H1 (cell line): Measurements from ENCODE around the gene NDUFB2. TPM values are rescaled to one million over a fixed set of nuclear protein-coding genes. Genes with fewer than 3 reads are reported as not detected.
A peak's percentile ranks its signal among the peaks of the same experiment; 100 is the strongest.

Experiments used
- CTCF ChIA-PET: fragments of 300-600 bp; sonication (Branson Sonifier 250); formaldehyde crosslinking; loops from one replicate; lab custom pipeline; 2021; ENCODE audit not compliant: partially characterized antibody; lab: Charles Lee
- POLR2A ChIA-PET: fragments of 300-600 bp; sonication (Branson Sonifier 250); formaldehyde crosslinking; loops from one replicate; lab custom pipeline; 2021; ENCODE audit warnings: inconsistent platforms; ENCODE audit not compliant: partially characterized antibody; lab: Charles Lee
- DNase-seq, 2 experiments: peaks; one replicate each; pipeline versions ENCODE4 v3.0.0 to v3.0.0-alpha.2; 2010 to 2022; ENCODE audit warnings: low spot score in 2 of 2, low read depth in 1 of 2, mixed read lengths in 1 of 2
- FAIRE-seq: peaks from 2 replicates; lab custom pipeline; 2011; peaks lifted over from hg19 to GRCh38; lab: Jason Lieb, UNC
- H2AFZ ChIP-seq: 2 replicates; pipeline ENCODE4 v1.8.1; 2012; ENCODE audit warnings: low read length, inconsistent platforms
- H2AK5ac ChIP-seq: 2 replicates; pipeline ENCODE4 v1.6.1; 2013; ENCODE audit warnings: low read depth, low read length
- H2BK120ac ChIP-seq: replicated peaks from 2 replicates; pipeline ENCODE3; 2013; ENCODE audit warnings: low read depth, low read length, inconsistent platforms
- H2BK12ac ChIP-seq: 2 replicates; pipeline ENCODE4 v1.6.1; 2013; ENCODE audit warnings: low read depth, low read length
- H2BK15ac ChIP-seq: 2 replicates; pipeline ENCODE4 v1.6.1; 2013; ENCODE audit warnings: low read length
- H2BK20ac ChIP-seq: 2 replicates; pipeline ENCODE4 v1.6.1; 2013; ENCODE audit warnings: low read length
- H2BK5ac ChIP-seq: 2 replicates; pipeline ENCODE4 v1.6.1; 2013; ENCODE audit warnings: low read depth, low read length
- H3K14ac ChIP-seq: 2 replicates; pipeline ENCODE4 v1.6.1; 2013; ENCODE audit warnings: inconsistent platforms; ENCODE audit not compliant: insufficient read length
- H3K18ac ChIP-seq: 2 replicates; pipeline ENCODE4 v1.6.1; 2013; ENCODE audit warnings: low read length; ENCODE audit errors: extremely low read depth
- H3K23ac ChIP-seq: 2 replicates; pipeline ENCODE4 v1.6.1; 2013; ENCODE audit warnings: inconsistent platforms; ENCODE audit not compliant: insufficient read length
- H3K23me2 ChIP-seq: 2 replicates; pipeline ENCODE4 v1.6.1; 2013; ENCODE audit warnings: low read depth, low read length
- H3K27ac ChIP-seq: 2 replicates; pipeline ENCODE4 v1.6.1; 2011; ENCODE audit warnings: low read depth, low read length, inconsistent platforms
- H3K27me3 ChIP-seq, 4 experiments: replicated peaks in 1 of 4; 1 replicate in 1 of 4; 2 replicates in 3 of 4; pipeline versions ENCODE4 v1.6.1 to v1.8.1; 2011 to 2013; ENCODE audit warnings: low read length in 3 of 4, mild to moderate bottlenecking in 3 of 4, inconsistent platforms in 2 of 4, mixed read lengths in 2 of 4, moderate library complexity in 1 of 4; ENCODE audit not compliant: control insufficient read depth in 3 of 4, insufficient read depth in 3 of 4; ENCODE audit errors: extremely low read depth in 1 of 4
- H3K36me3 ChIP-seq, 4 experiments: 2 replicates each; pipeline versions ENCODE4 v1.6.1 to v1.8.1; 2011 to 2013; ENCODE audit warnings: mild to moderate bottlenecking in 4 of 4, low read length in 3 of 4, moderate library complexity in 2 of 4, control low read depth in 1 of 4, inconsistent platforms in 1 of 4; ENCODE audit not compliant: insufficient read depth in 4 of 4, control insufficient read depth in 2 of 4
- H3K4ac ChIP-seq: replicated peaks from 2 replicates; pipeline ENCODE3; 2013; ENCODE audit warnings: low read length, low read depth, mixed read lengths, inconsistent platforms; ENCODE audit not compliant: insufficient read length
- H3K4me1 ChIP-seq, 4 experiments: replicated peaks in 1 of 4; 1 replicate in 1 of 4; 2 replicates in 3 of 4; pipeline versions ENCODE4 v1.6.1 to v1.8.1; 2011 to 2013; ENCODE audit warnings: low read length in 3 of 4, inconsistent platforms in 2 of 4, mixed read lengths in 1 of 4; ENCODE audit not compliant: insufficient read depth in 4 of 4, control insufficient read depth in 3 of 4
- H3K4me2 ChIP-seq, 2 experiments: 2 replicates each; pipeline versions ENCODE4 v1.6.1 to v1.8.1; 2011 to 2013; ENCODE audit warnings: low read depth in 2 of 2, low read length in 2 of 2, control low read depth in 1 of 2, inconsistent platforms in 1 of 2, mild to moderate bottlenecking in 1 of 2; ENCODE audit not compliant: insufficient read depth in 1 of 2
- H3K4me3 ChIP-seq, 4 experiments: fragments of 200-600, 300-600 bp in 1 of 4; sonication (generic), shearing (Covaris generic), sonication (Bioruptor Twin) in 1 of 4; 2 replicates each; pipeline versions ENCODE4 v1.5.1 to v1.8.1; 2011 to 2016; ENCODE audit warnings: low read length in 4 of 4, low read depth in 3 of 4, control low read depth in 2 of 4, inconsistent platforms in 2 of 4, mild to moderate bottlenecking in 2 of 4, mixed read lengths in 1 of 4, moderate library complexity in 1 of 4; ENCODE audit not compliant: insufficient read depth in 2 of 4; ENCODE audit errors: extremely low read depth in 1 of 4
- H3K56ac ChIP-seq: replicated peaks from 2 replicates; pipeline ENCODE3; 2013; ENCODE audit warnings: low read depth, mild to moderate bottlenecking, mixed read lengths, low read length, inconsistent platforms; ENCODE audit not compliant: insufficient read length
- H3K79me1 ChIP-seq: 2 replicates; pipeline ENCODE4 v1.6.1; 2013; ENCODE audit warnings: low read depth, low read length, control low read depth
- H3K79me2 ChIP-seq, 2 experiments: 2 replicates each; pipeline versions ENCODE4 v1.6.1 to v1.8.1; 2012 to 2013; ENCODE audit warnings: low read length in 2 of 2, mild to moderate bottlenecking in 2 of 2, inconsistent platforms in 1 of 2; ENCODE audit not compliant: insufficient read depth in 2 of 2, control insufficient read depth in 1 of 2
- H3K9ac ChIP-seq, 4 experiments: replicated peaks in 1 of 4; 1 replicate in 1 of 4; 2 replicates in 3 of 4; pipeline versions ENCODE4 v1.6.1 to v1.8.1; 2011 to 2013; ENCODE audit warnings: low read depth in 3 of 4, low read length in 3 of 4, control low read depth in 2 of 4, mild to moderate bottlenecking in 2 of 4, moderate library complexity in 2 of 4, inconsistent platforms in 1 of 4; ENCODE audit errors: extremely low read depth in 1 of 4
- H3K9me3 ChIP-seq, 2 experiments: 2 replicates each; pipeline versions ENCODE4 v1.6.1 to v1.8.1; 2012 to 2013; ENCODE audit warnings: mild to moderate bottlenecking in 2 of 2, moderate library complexity in 2 of 2, control low read depth in 1 of 2, inconsistent platforms in 1 of 2, low read depth in 1 of 2, low read length in 1 of 2, mixed read lengths in 1 of 2; ENCODE audit not compliant: insufficient read depth in 2 of 2
- H4K20me1 ChIP-seq, 2 experiments: replicated peaks in 1 of 2; 2 replicates each; pipeline versions ENCODE3 to v1.8.1; 2011 to 2013; ENCODE audit warnings: inconsistent platforms in 2 of 2, low read length in 2 of 2, mild to moderate bottlenecking in 1 of 2; ENCODE audit not compliant: insufficient read depth in 2 of 2, control insufficient read depth in 1 of 2
- H4K5ac ChIP-seq: 2 replicates; pipeline ENCODE4 v1.6.1; 2013; ENCODE audit warnings: low read length, low read depth, mixed read lengths, inconsistent platforms; ENCODE audit not compliant: insufficient read length
- H4K8ac ChIP-seq: 2 replicates; pipeline ENCODE4 v1.8.0; 2013; ENCODE audit warnings: mild to moderate bottlenecking, moderate library complexity, low read length, inconsistent platforms; ENCODE audit not compliant: insufficient read depth; ENCODE audit errors: extremely low read depth
- H4K91ac ChIP-seq: replicated peaks from 2 replicates; pipeline ENCODE3; 2013; ENCODE audit warnings: low read length, mixed read lengths, inconsistent platforms; ENCODE audit not compliant: insufficient read length
- CEBPB ChIP-seq: IDR thresholded peaks from 2 replicates; pipeline ENCODE4 v1.6.1; 2012; ENCODE audit warnings: low read depth, low read length
- EZH2 ChIP-seq: fragments of 200-600 bp; sonication (generic); IDR thresholded peaks from 2 replicates; pipeline ENCODE4 v1.7.1; 2012; ENCODE audit warnings: low read depth, mild to moderate bottlenecking, moderate library complexity, low read length, inconsistent platforms; ENCODE audit not compliant: severe bottlenecking
- GABPA ChIP-seq: IDR thresholded peaks from 2 replicates; pipeline ENCODE4 v1.6.1; 2011; ENCODE audit warnings: mild to moderate bottlenecking, low read length, moderate library complexity, borderline replicate concordance; ENCODE audit not compliant: insufficient read depth
- NANOG ChIP-seq: IDR thresholded peaks from 2 replicates; pipeline ENCODE4 v1.6.1; 2011; ENCODE audit warnings: low read length, low read depth, mild to moderate bottlenecking, inconsistent platforms; ENCODE audit not compliant: insufficient read depth, poor library complexity, severe bottlenecking
- POLR2A ChIP-seq, 2 experiments: IDR thresholded peaks; 1 replicate in 1 of 2; 2 replicates in 1 of 2; pipeline ENCODE4 v1.6.1; 2011; ENCODE audit warnings: low read depth in 2 of 2, low read length in 2 of 2, mild to moderate bottlenecking in 2 of 2; ENCODE audit errors: control extremely low read depth in 1 of 2
- POLR2AphosphoS5 ChIP-seq: IDR thresholded peaks from 2 replicates; pipeline ENCODE4 v1.6.1; 2011; ENCODE audit warnings: low read depth, low read length
- SIX5 ChIP-seq: IDR thresholded peaks from 2 replicates; pipeline ENCODE4 v1.6.1; 2011; ENCODE audit warnings: mild to moderate bottlenecking, low read depth, low read length
- TCF12 ChIP-seq: IDR thresholded peaks from 2 replicates; pipeline ENCODE4 v1.6.1; 2011; ENCODE audit warnings: low read depth, mild to moderate bottlenecking, low read length
- WGBS, 2 experiments: shearing (Covaris generic) in 1 of 2; methylation state at CpG; one replicate each; pipeline versions ENCODE4 v1.1.6 to v1.1.7; 2013 to 2015; ENCODE audit warnings: low lambda C conversion rate in 2 of 2, mixed read lengths in 2 of 2, inconsistent platforms in 1 of 2, low coverage in 1 of 2, missing lambda C conversion rate in 1 of 2; ENCODE audit not compliant: insufficient replicate concordance in 2 of 2, insufficient coverage in 1 of 2, insufficient read length in 1 of 2; ENCODE audit errors: extremely low coverage in 1 of 2, missing lambda C conversion rate in 1 of 2; 5-methylcytosine and 5-hydroxymethylcytosine counted together
- polyA plus RNA-seq, 7 experiments: library from polyadenylated mRNA; depleted of rRNA in 3 of 7; stranded (reverse) in 5 of 7; unstranded in 2 of 7; fragments of >200 nt in 5 of 7; fragments of 200-250 nt in 2 of 7; gene quantifications; 1 replicate in 5 of 7; 2 replicates in 1 of 7; 4 replicates in 1 of 7; pipeline versions ENCODE4 v1.2.1 to v1.2.3, GENCODE V29; 2011 to 2013; ENCODE audit warnings: missing spikeins in 2 of 7, mixed read lengths in 2 of 7
- total RNA-seq: library from RNA; stranded (reverse); fragmentation: NEBNext Ultra II Directional; extraction: Animal tissue kit (Norgen Biotek cat#: 25700); gene quantifications from 2 replicates; pipeline ENCODE4 v1.2.1, GENCODE V29; 2021
- TF ChIP-seq, protein P1 (sequence below): IDR thresholded peaks from 2 replicates; pipeline ENCODE4 v1.6.1; 2012; ENCODE audit warnings: low read length, inconsistent platforms
- TF ChIP-seq, protein P2 (sequence below): IDR thresholded peaks from 2 replicates; pipeline ENCODE4 v1.6.1; 2011; ENCODE audit warnings: low read depth, mild to moderate bottlenecking, low read length; ENCODE audit not compliant: insufficient read depth

NDUFB2 gene
- total and polyA plus RNA-seq, 2 of the 8 experiments (the other 6 are each of a cell fraction or from before 2014, with no cell fraction given), result 168 to 881 TPM

DNA sequence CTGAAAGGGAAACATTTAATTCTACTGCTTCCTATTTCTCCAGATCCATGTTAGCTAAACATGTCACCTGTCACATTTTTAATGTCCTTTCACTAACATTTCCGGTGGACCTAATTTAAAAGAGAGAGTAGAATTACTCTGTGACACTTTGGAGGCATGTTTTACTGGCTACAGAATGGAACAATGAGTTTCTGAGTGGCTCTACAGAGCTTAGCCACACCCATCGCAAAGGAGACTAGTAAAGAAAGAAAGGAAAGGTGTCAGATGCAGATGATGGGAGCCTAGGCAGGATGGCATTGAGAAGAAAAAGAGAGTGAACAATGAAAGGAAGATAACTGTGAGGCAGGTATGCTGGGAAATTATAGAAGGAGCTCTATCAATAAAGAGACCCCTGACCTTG is 35.9 kb downstream of the NDUFB2 start:
- Histone ChIP-seq H3K9me3 (no peaks in the 10 kb centered on the region), H3K79me2 (no peaks in the 10 kb centered on the region), H3K23me2 (no peaks in the 10 kb centered on the region), H3K14ac (no peak overlapping the region), H3K18ac (no peak overlapping the region), H3K4ac (no peak overlapping the region), H3K79me1 (no peaks in the 10 kb centered on the region), H4K5ac (no peak overlapping the region), H3K27ac (no peak overlapping the region), H3K9ac (no peak overlapping the region), H2BK15ac (no peak overlapping the region), H3K56ac (no peak overlapping the region), H3K4me3 (no peak overlapping the region), H2BK20ac (no peak overlapping the region), H2BK12ac (no peak overlapping the region), H3K36me3 (no peaks in the 10 kb centered on the region; a peak in 3 of 8 replicates), H4K8ac (no peak overlapping the region), H2BK120ac (no peak overlapping the region), H4K91ac (no peak overlapping the region), H3K4me2 (no peak overlapping the region), H4K20me1 (no peaks in the 10 kb centered on the region), H3K4me1 (peaks cover 0 to 5% (median 0%) of the 10 kb centered on the region in 4 experiments; a peak in 1 of 7 replicates), H2AK5ac (no peak overlapping the region), H3K27me3 (no peaks in the 10 kb centered on the region), H2BK5ac (no peak overlapping the region), H2AFZ (no peak overlapping the region), H3K23ac (no peak overlapping the region)
- DNase-seq, result no peak
- 68% methylated on average over 2 of the region's 2 CpGs; no CpG with 5 or more reads in 1 of the 2 experiments for WGBS, 2 experiments
- FAIRE-seq, result peak; percentile 42
- ChIA-PET CTCF (interaction anchor here (0.6 kb wide), 1 partner anchor 36 kb away, joined by 3 read pairs; the partner anchor contains the start of gene NDUFB2), POLR2A (no interaction called here)
- TF ChIP-seq EZH2 (no peak), CEBPB (no peak), GABPA (no peak), POLR2A (IDR thresholded peaks at IDR 0.05; ENCODE audit: control extremely low read depth in 1 of 2, low read depth in 2 of 2, low read length in 2 of 2) (no peak), NANOG (no peak), SIX5 (no peak), POLR2AphosphoS5 (no peak), TCF12 (no peak)
- TF ChIP-seq, protein P1, sequence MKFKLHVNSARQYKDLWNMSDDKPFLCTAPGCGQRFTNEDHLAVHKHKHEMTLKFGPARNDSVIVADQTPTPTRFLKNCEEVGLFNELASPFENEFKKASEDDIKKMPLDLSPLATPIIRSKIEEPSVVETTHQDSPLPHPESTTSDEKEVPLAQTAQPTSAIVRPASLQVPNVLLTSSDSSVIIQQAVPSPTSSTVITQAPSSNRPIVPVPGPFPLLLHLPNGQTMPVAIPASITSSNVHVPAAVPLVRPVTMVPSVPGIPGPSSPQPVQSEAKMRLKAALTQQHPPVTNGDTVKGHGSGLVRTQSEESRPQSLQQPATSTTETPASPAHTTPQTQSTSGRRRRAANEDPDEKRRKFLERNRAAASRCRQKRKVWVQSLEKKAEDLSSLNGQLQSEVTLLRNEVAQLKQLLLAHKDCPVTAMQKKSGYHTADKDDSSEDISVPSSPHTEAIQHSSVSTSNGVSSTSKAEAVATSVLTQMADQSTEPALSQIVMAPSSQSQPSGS, result no peak
- TF ChIP-seq, protein P2, sequence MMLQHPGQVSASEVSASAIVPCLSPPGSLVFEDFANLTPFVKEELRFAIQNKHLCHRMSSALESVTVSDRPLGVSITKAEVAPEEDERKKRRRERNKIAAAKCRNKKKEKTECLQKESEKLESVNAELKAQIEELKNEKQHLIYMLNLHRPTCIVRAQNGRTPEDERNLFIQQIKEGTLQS, result no peak
